ENCODE data around the gene TBX10. TPM values are rescaled to one million over a fixed set of nuclear protein-coding genes. Genes with fewer than 3 reads are reported as not detected.
"Not testable (repeated sequence)": the region's sequence is repeated elsewhere in the genome, so short reads cannot be mapped to it uniquely, and the experiment has no call there.

TBX10 gene
- total RNA-seq, 1 experiment from 2014 or later = not detected

DNA sequence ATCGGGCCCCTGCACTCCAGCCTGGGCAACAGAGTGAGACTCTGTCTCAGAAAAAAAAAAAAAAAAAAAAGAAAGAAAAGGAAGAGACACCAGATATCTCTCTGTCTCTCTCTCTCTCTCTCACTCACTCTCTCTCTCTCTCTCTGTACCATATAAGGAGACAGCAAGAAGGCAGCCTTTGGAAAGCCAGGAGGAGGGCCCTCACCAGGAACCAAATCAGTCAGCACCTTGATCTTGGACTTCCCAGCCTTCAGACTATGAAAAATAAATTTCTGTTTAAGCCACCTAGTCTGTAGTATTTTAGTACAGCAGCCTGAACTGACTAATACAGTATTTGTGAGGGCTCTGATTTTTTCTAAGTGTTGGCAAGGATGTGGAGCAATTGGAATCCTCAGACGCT, 48.4 kb upstream of the TBX10 start:
- POLR2A ChIA-PET = no interaction called here
- Histone ChIP-seq H3K4me3 (ENCODE audit: low read depth in 2 of 2, low read length in 2 of 2) (no peak overlapping the region), H3K27me3 (ENCODE audit: control insufficient read depth, insufficient read depth, low read length) (peaks cover 12% of the 10 kb centered on the region; the same call in 1 of the 2 replicates), H3K4me1 (ENCODE audit: control insufficient read depth, insufficient read depth, low read length) (no peaks in the 10 kb centered on the region), H3K9me3 (ENCODE audit: control insufficient read depth, insufficient read depth, low read depth, low read length) (no peaks in the 10 kb centered on the region), H3K27ac (ENCODE audit: low read length) (no peak overlapping the region), H3K36me3 (ENCODE audit: control insufficient read depth, insufficient read depth, low read length) (no peaks in the 10 kb centered on the region)
- ATAC-seq (no peak), DNase-seq (ENCODE audit: low read depth, low spot score) (no peak)
- BruUV-seq (replicated peaks) = no TSS peak
- intact Hi-C loops (cut with micrococcal nuclease; ENCODE audit: unreplicated experiment) (no loop called here), in situ Hi-C loops (cut with HindIII; ENCODE audit: low pct_unique_long_range_greater_than_20kb, low sequenced_read_pairs) (no loop called here)
- CTCF ChIA-PET = no interaction called here
- no peak for TF ChIP-seq SIN3A (IDR thresholded peaks at IDR 0.05; ENCODE audit: borderline replicate concordance, insufficient read depth, low read depth, low read length)
- no peak for TF ChIP-seq REST (IDR thresholded peaks at IDR 0.05; ENCODE audit: insufficient read depth in 1 of 2, low read depth in 2 of 2, low read length in 1 of 2)
- TF ChIP-seq, protein P1, sequence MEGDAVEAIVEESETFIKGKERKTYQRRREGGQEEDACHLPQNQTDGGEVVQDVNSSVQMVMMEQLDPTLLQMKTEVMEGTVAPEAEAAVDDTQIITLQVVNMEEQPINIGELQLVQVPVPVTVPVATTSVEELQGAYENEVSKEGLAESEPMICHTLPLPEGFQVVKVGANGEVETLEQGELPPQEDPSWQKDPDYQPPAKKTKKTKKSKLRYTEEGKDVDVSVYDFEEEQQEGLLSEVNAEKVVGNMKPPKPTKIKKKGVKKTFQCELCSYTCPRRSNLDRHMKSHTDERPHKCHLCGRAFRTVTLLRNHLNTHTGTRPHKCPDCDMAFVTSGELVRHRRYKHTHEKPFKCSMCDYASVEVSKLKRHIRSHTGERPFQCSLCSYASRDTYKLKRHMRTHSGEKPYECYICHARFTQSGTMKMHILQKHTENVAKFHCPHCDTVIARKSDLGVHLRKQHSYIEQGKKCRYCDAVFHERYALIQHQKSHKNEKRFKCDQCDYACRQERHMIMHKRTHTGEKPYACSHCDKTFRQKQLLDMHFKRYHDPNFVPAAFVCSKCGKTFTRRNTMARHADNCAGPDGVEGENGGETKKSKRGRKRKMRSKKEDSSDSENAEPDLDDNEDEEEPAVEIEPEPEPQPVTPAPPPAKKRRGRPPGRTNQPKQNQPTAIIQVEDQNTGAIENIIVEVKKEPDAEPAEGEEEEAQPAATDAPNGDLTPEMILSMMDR (IDR thresholded peaks at IDR 0.05) = no peak
- no peak for TF ChIP-seq TCF7L2 (IDR thresholded peaks at IDR 0.05; ENCODE audit: low read depth, low read length)
- TF ChIP-seq POLR2AphosphoS5 (IDR thresholded peaks at IDR 0.05; ENCODE audit: low read depth, low read length) = no peak

DNA sequence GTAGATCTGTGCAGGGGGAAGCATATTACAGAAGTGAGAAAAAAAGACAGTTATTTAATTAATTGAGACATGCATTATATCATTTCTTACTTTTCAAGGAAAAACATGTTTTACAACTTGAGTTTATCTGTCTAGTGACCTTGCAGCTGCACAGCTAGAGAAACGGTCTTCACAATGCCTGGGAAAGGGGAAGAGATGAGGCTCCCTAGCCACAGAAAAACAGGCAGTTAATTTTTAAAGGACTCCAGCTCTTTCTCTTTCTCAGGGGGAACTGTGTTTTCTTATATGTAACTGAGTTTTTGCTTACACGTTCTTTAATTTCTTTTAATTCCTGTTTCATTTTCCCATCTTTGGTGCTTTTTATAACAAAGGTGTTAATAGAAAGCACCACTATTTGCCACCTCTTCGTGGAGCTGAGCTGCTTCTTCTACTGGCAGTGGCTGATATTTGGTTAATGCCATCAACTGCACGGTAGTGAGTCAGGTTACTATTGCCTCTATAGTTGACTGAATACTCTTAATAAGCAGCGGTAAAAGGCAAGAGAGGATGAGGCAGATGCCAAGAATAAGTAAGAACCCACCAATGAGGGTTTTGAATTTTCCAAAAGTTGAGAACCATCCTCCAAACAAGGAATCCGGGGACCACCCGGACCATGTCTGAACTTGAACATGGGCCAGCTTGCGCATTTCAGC, 46.2 kb upstream of the TBX10 start:
- CTCF ChIA-PET = interaction anchor here (0.9 kb wide), 1 partner anchor 21 kb away, joined by 3 read pairs; no protein-coding TSS in a partner anchor
- POLR2A ChIA-PET; intact Hi-C loops (cut with micrococcal nuclease; ENCODE audit: unreplicated experiment); H3K4me3 ChIP-seq (ENCODE audit: low read depth in 2 of 2, low read length in 2 of 2); H3K9me3 ChIP-seq (ENCODE audit: control insufficient read depth, insufficient read depth, low read depth, low read length); DNase-seq (ENCODE audit: low read depth, low spot score); H3K27me3 ChIP-seq (ENCODE audit: control insufficient read depth, insufficient read depth, low read length); in situ Hi-C loops (cut with HindIII; ENCODE audit: low pct_unique_long_range_greater_than_20kb, low sequenced_read_pairs); H3K27ac ChIP-seq (ENCODE audit: low read length); H3K4me1 ChIP-seq (ENCODE audit: control insufficient read depth, insufficient read depth, low read length); ATAC-seq; BruUV-seq (replicated peaks); H3K36me3 ChIP-seq (ENCODE audit: control insufficient read depth, insufficient read depth, low read length): not testable (repeated sequence)

DNA sequence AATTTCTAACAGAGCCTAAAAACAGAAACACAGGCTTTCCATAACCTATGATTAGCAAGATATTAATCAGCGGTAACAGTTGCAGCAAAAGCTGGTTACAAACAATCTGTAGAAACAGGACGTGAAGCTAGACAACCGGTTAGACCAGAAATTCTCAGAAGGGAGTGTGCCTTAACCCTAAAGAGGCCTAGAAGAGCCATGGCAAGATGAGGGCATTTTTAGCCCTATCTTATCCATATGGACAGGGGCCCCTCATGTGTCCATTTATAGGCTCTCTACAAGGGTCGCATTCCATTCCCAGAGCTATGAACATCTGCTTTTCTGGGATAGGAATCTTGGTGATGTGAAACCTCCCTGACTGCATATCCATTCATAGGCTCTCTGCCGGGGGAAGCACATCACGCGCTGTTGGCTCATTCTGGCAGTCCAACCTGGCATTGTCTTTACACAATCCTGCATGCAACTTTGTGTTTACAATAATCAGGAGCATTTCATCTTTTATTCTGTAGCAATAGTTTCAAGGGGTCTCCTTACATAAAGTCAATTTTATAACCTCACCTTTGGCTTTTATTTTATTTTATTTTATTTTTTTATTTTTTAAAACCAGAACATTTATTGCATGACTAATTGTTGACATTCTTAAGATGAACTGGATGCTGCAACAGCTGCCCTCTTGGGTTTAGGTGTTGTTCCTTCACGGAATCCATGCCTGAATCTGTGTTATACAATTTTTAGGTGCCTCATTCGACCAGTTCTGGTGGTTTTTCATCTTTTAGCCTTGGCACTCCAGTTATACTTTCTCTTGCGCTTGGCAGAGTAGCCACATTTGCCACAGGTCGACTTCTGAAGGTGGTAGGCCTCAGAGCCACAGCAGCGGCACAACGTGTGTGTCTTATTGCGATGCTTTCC, 42.8 kb upstream of the TBX10 start:
- in situ Hi-C loops (cut with HindIII; ENCODE audit: low pct_unique_long_range_greater_than_20kb, low sequenced_read_pairs); CTCF ChIA-PET; H3K27ac ChIP-seq (ENCODE audit: low read length); H3K27me3 ChIP-seq (ENCODE audit: control insufficient read depth, insufficient read depth, low read length); H3K4me3 ChIP-seq (ENCODE audit: low read depth in 2 of 2, low read length in 2 of 2); H3K36me3 ChIP-seq (ENCODE audit: control insufficient read depth, insufficient read depth, low read length); H3K4me1 ChIP-seq (ENCODE audit: control insufficient read depth, insufficient read depth, low read length); H3K9me3 ChIP-seq (ENCODE audit: control insufficient read depth, insufficient read depth, low read depth, low read length); intact Hi-C loops (cut with micrococcal nuclease; ENCODE audit: unreplicated experiment); ATAC-seq; DNase-seq (ENCODE audit: low read depth, low spot score); BruUV-seq (replicated peaks); POLR2A ChIA-PET: not testable (repeated sequence)
